GM21381 (cell line): ENCODE results near the gene BZW2.

ENCODE experiments used
- ATAC-seq: cut with Tn5 transposase; IDR thresholded peaks from one replicate; pipeline ENCODE4 v1.9.1; 2021; ENCODE audit warnings: mild to moderate bottlenecking, moderate library complexity; ENCODE audit not compliant: unreplicated experiment

BZW2 gene

DNA sequence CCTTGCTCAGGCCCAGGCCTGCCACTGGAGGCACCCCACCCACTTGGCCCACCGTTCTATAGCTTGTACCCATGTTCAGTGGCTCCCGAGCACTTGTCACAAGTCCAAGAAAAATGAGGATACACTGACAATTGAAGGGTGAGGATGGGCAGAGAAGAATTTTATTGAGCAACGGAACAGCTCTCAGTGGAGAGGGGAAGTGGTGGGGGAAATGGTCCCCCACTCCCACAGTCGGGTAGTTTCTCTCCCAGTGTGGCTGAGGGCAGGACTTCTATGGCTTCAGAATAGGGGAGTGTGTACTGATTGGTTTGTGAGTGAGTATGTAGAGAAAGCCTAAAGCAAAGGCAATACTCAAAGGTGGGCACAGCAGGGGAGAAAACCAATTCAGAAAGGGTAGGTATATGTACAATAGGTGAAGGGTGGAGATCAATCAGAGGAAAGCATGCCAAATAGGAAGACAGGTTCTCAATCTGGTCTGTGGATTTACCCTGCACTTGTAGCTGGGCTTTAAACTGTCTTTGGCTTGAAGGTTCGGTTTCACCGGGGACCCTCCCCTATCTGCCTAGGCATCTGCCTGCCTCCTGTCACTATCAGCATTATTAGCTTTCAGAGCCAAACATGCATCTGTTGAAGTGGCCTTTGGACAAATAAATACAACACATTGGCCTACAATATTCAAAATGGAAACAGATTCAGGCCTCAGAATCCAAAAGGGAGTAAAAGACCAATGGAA lies 98.7 kb downstream of the BZW2 start:
- no peak for ATAC-seq

DNA sequence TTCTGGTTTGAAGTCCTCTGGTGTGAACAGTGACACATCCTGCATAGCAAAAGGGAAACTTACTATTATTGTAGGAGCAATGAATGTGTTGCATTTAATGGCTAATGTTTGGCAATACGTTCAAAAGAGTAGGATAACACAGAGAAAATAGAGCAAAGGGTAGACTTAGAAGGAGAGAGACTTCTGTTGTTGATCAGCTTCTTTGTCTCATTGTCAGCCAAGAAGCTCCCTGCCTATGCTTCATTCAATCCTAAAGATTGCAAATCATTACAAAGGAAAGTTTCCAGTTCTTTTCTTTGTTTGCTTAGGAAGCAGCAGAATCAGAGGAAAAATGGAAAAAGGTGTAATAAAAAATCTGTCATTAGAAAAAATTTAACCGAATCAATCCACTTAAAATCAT lies 99.7 kb downstream of the BZW2 start:
- no peak for ATAC-seq

DNA sequence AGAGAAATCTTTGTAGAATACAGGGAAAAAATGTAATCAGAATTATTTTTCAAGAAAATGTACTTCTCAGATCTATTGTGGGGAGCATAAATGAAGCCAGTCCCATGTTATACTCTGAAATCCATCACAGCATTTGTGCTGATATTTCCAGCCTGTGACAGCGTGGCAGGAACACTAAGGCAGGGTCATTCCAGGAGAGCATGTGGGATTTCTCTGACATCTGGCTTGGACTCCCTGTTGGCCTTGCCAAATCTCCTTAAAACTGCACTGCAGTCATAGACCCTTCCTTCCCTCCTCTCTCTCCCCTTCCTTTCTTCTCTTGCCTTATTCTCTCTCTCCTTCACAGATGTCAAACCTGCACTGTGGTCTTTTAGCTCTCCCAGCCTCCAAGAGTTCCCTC lies 101.1 kb downstream of the BZW2 start:
- ATAC-seq, result no peak

DNA sequence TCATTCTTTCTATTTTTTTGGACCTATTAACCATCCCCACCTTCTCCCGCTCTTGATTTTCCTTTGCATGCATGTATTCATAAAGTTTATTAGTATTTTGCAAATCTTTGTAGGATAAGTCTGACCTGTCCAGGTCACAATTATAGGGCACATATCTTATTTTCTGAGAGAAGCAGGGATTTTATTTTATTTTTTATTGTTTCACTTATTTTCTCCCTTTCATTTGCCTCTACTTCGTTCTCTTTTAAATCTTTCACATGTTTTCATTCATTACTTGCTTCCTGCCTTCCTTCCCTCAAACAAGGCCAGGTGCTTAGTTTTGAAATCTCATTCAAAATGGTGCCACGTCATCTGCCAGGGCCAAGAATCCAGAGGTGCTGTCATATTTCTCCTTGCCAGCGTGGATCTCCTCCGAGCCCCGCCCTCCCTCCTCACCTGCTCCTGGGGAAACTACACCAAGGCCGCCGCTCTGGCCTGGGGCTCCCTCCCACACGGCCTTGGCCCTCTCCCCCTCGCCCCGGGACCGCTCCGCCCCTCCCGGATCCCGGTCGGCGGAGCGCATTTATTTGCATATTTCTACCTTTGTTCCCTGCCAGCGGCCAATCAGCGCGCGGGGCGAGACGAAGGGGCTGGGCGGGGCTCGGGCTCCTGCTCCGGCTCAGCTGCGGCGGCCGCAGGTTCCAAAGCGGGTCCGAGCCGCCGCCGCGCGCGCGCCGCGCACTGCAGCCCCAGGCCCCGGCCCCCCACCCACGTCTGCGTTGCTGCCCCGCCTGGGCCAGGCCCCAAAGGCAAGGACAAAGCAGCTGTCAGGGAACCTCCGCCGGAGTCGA lies 107.3 kb downstream of the BZW2 start, which contains the start of gene TSPAN13:
TSPAN13 (plus strand) TSS at position 654 of the 830 bp plus-strand sequence. CDS start 213 bp downstream, outside the sequence.
- ATAC-seq, result peak; percentile 81

DNA sequence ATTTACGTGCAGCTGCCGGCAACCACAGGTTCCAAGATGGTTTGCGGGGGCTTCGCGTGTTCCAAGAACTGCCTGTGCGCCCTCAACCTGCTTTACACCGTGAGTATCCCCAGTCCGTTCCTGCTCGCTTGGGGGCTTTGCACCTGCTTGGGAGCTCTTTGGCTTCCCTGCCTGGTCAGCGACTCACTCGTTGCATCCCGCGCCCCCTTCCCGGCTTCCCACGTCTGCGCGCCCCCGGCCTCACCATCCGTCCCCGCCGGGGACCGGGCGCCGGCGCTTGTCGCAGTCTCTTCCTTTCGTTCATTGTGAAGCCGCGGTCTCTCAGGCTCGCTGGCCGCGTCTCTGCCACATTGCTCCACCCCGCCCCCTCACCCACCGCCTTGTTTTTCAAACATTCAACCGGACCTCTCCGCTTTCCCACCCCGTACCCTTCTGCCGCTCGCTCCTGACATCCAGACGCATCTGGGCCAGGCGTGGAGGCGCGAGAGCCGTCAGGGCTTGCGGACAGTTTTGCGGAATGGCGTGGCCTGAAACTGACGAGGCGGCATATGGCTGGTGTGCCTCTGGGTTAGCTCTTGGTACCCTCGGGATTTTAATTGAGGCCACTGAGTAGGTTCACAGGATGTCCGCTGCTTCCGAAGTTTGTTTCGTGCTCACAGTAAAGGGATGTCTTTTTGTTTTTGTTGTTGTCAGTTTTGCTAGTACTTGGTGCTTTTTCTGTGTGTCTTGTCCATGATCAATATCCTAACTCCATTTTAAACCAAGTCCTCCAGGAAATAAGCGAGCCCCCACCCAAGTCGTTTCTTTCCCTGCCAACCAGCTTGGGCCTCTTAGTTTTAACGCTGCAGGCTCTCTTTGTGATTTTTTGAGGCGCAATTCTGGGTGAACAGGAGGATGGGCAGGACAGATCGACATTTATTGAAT lies 108.2 kb downstream of the BZW2 start:
- peak; percentile 18 for ATAC-seq

DNA sequence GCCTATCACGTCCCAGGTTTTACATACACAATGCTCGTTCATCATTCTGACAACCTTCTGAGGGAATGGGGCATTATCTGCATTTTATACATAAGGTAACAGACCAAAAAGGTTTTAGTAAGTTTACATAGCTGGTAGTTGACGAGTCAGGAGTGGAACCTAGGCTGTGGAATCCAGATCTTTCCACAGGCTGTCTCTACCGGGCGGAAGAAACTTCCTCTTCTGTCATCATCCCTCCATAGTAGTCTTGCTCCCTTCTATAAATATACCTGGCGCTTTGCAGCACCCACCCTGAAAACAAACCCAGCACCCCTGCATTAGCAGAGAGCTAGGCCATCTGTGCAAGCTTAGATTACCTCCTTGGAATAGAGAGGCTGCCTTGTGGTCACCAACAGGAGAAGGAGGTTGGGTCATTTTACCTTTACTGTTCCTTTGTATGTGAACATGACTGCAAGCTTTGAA lies 108.9 kb downstream of the BZW2 start:
- no peak for ATAC-seq

DNA sequence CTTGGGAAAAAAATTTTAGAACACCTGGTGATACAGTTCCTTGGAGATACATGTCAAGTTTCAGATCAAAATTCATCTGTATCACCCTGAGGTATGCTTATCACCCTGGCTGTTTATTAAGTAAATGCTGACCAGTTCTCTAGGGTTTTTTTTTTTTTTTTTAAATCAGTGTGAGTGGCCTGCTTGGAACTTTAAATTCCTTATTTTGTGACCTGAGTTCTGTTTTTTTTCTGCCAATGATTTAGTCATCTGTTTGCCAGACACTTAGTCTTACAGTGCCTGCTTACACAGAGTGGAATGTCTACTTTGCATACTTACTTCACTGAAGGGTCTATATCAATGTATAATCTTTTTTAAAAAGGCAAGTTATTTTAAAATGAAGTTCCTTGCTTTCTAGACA lies 109.4 kb downstream of the BZW2 start:
- no peak for ATAC-seq
